Ovary (tissue), 3 donors: ENCODE measurements around the gene RAP1GAP.

Experiments used
- POLR2A ChIP-seq: fragments of 450-650 bp; IDR thresholded peaks from one replicate; pipeline ENCODE4 v1.6.1; 2017; ENCODE audit warnings: antibody characterized with exemption, mild to moderate bottlenecking, moderate library complexity
- TF ChIP-seq, protein P1 (sequence below), 3 donors: fragments of 450-650 bp in 2 of 3; fragments of 200-600 bp in 1 of 3; IDR thresholded peaks; one replicate each; pipeline versions ENCODE4 v1.5.1 to v1.8.0; 2016 to 2022; ENCODE audit warnings: antibody characterized with exemption in 3 of 3, mild to moderate bottlenecking in 1 of 3
- donor health status: DM: no; HTN: no; CAD: no.

DNA sequence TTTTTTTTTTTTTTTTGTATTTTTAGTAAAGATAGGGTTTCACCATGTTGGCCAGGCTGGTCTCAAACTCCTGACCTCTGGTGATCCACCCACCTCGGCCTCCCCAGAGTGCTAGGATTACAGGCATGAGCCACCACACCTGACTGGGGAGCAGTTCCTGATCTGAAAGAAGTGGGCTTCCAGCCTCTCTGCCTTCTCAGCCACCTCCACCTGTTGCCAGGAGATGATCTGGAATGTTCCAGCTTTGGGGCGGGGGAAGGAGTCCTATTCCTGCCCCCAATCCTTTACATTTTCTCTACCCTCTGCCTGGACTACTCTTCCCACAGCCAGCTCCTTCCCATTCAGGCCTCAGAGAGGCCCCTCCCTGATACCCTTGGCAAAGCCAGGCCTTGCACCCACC is 28.1 kb downstream of the RAP1GAP start:
- TF ChIP-seq, protein P1, sequence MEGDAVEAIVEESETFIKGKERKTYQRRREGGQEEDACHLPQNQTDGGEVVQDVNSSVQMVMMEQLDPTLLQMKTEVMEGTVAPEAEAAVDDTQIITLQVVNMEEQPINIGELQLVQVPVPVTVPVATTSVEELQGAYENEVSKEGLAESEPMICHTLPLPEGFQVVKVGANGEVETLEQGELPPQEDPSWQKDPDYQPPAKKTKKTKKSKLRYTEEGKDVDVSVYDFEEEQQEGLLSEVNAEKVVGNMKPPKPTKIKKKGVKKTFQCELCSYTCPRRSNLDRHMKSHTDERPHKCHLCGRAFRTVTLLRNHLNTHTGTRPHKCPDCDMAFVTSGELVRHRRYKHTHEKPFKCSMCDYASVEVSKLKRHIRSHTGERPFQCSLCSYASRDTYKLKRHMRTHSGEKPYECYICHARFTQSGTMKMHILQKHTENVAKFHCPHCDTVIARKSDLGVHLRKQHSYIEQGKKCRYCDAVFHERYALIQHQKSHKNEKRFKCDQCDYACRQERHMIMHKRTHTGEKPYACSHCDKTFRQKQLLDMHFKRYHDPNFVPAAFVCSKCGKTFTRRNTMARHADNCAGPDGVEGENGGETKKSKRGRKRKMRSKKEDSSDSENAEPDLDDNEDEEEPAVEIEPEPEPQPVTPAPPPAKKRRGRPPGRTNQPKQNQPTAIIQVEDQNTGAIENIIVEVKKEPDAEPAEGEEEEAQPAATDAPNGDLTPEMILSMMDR (IDR thresholded peaks at IDR 0.05): no peak
- no peak for TF ChIP-seq POLR2A
